Stimulated activated CD8-positive, alpha-beta memory T cell treated with anti-CD3 and anti-CD28 coated beads, Interleukin-4, amount 100 ng/mL, for 24 hours (primary cell): ENCODE measurements around the gene MYO7A.

Experiments
- DNase-seq: peaks from one replicate; pipeline ENCODE4 v3.0.0-alpha.2; 2020; ENCODE audit warnings: low read depth

Gene MYO7A

GRCh38 chr11:77112641-77113381 is 15.2 kb upstream of the MYO7A start:
- no peak for DNase-seq

GRCh38 chr11:77113382-77114088 is 14.5 kb upstream of the MYO7A start:
- no peak for DNase-seq

GRCh38 chr11:77114089-77114463 is 14.0 kb upstream of the MYO7A start:
- no peak for DNase-seq

- no peak for DNase-seq
Measured at GRCh38 chr11:77115181-77115611, 12.8 kb upstream of the MYO7A start.

GRCh38 chr11:77115956-77116355 is 12.1 kb upstream of the MYO7A start:
- no peak for DNase-seq

GRCh38 chr11:77117492-77117891 is 10.6 kb upstream of the MYO7A start:
- DNase-seq: no peak

GRCh38 chr11:77118086-77118485 is 10.0 kb upstream of the MYO7A start:
- DNase-seq: no peak

- DNase-seq: no peak
Measured at GRCh38 chr11:77118971-77119370, 9.1 kb upstream of the MYO7A start.

GRCh38 chr11:77119531-77119936 is 8.5 kb upstream of the MYO7A start:
- no peak for DNase-seq

- DNase-seq: no peak
Measured at GRCh38 chr11:77120571-77120970, 7.5 kb upstream of the MYO7A start.

- no peak for DNase-seq
Measured at GRCh38 chr11:77121096-77121640, 6.9 kb upstream of the MYO7A start.

GRCh38 chr11:77121876-77122575 is 6.0 kb upstream of the MYO7A start:
- no peak for DNase-seq

GRCh38 chr11:77122576-77123212 is 5.4 kb upstream of the MYO7A start:
- no peak for DNase-seq

GRCh38 chr11:77123591-77123990 is 4.5 kb upstream of the MYO7A start:
- no peak for DNase-seq

- no peak for DNase-seq
Measured at GRCh38 chr11:77124041-77124440, 4.0 kb upstream of the MYO7A start.

- DNase-seq: no peak
Measured at GRCh38 chr11:77124488-77124887, 3.6 kb upstream of the MYO7A start.

- no peak for DNase-seq
Measured at GRCh38 chr11:77125191-77125590, 2.9 kb upstream of the MYO7A start.

GRCh38 chr11:77125695-77126094 is 2.4 kb upstream of the MYO7A start:
- no peak for DNase-seq

- no peak for DNase-seq
Measured at GRCh38 chr11:77126156-77126775, 1.8 kb upstream of the MYO7A start.

- no peak for DNase-seq
Measured at GRCh38 chr11:77126861-77127234, 1.2 kb upstream of the MYO7A start.

GRCh38 chr11:77127235-77127911 is 673 bp upstream of the MYO7A start:
- DNase-seq: peak; percentile 34
